SU-DHL-6 (cell line): ENCODE data around the gene DACH1.

Source experiments
- H2AFZ ChIP-seq: fragments of 200-600 bp; sonication (generic); 2 replicates; pipeline ENCODE4 v1.6.1; 2014; ENCODE audit warnings: low read depth, mild to moderate bottlenecking, moderate library complexity, mixed read lengths, antibody characterized with exemption, low read length; ENCODE audit not compliant: severe bottlenecking
- H3F3A ChIP-seq: fragments of 200-600 bp; shearing (Covaris generic); 2 replicates; pipeline ENCODE4 v1.6.0; 2016; ENCODE audit warnings: antibody characterized with exemption, mild to moderate bottlenecking; ENCODE audit not compliant: insufficient read depth
- H3K27ac ChIP-seq: fragments of 200-600 bp; sonication (generic); 2 replicates; pipeline ENCODE4 v1.5.1; 2016; ENCODE audit warnings: low read depth, mild to moderate bottlenecking, low read length, moderate library complexity, mixed read lengths
- H3K27me3 ChIP-seq: fragments of 200-600 bp; sonication (generic), shearing (Covaris generic); 2 replicates; pipeline ENCODE4 v1.6.0; 2014; ENCODE audit warnings: mild to moderate bottlenecking, low read length
- H3K36me3 ChIP-seq: fragments of 200-600 bp; sonication (generic); 2 replicates; pipeline ENCODE4 v1.6.1; 2014; ENCODE audit warnings: mild to moderate bottlenecking, low read length, mixed read lengths
- H3K4me2 ChIP-seq: fragments of 300-600, 200-600 bp; shearing (Covaris generic), sonication (generic); 2 replicates; pipeline ENCODE4 v1.6.0; 2014; ENCODE audit warnings: low read length, low read depth, mild to moderate bottlenecking; ENCODE audit not compliant: poor library complexity, severe bottlenecking
- H3K4me3 ChIP-seq: fragments of 200-600 bp; sonication (generic); 2 replicates; pipeline ENCODE4 v1.5.1; 2014; ENCODE audit warnings: antibody characterized with exemption, low read length, mild to moderate bottlenecking, mixed read lengths; ENCODE audit not compliant: insufficient read depth, poor library complexity, severe bottlenecking
- H3K79me2 ChIP-seq: fragments of 200-600 bp; sonication (generic); 2 replicates; pipeline ENCODE4 v1.6.1; 2014; ENCODE audit warnings: mild to moderate bottlenecking, low read length, moderate library complexity; ENCODE audit not compliant: insufficient read depth
- H3K9ac ChIP-seq: fragments of 200-600 bp; sonication (generic); 2 replicates; pipeline ENCODE4 v1.7.0; 2014; ENCODE audit warnings: mild to moderate bottlenecking, low read length
- H3K9me2 ChIP-seq: fragments of 200-600 bp; sonication (generic); replicated peaks from 2 replicates; pipeline ENCODE4 v1.6.1; 2014; ENCODE audit warnings: low read length; ENCODE audit not compliant: insufficient read depth
- H3K9me3 ChIP-seq: fragments of 200-600 bp; sonication (generic); 2 replicates; pipeline ENCODE4 v1.6.1; 2014; ENCODE audit warnings: low read length, mixed read lengths; ENCODE audit not compliant: insufficient read depth
- H4K20me1 ChIP-seq: fragments of 200-600 bp; sonication (generic); 2 replicates; pipeline ENCODE4 v1.6.1; 2014; ENCODE audit warnings: low read depth, mild to moderate bottlenecking, antibody characterized with exemption, low read length, moderate library complexity, mixed read lengths
- EZH2phosphoT487 ChIP-seq: fragments of 200-600 bp; sonication (generic), shearing (Covaris generic); conservative IDR thresholded peaks from 2 replicates; pipeline ENCODE4 v1.6.1; 2018; ENCODE audit warnings: mild to moderate bottlenecking, antibody characterized with exemption, low read length, moderate library complexity, mixed read lengths
- TF ChIP-seq, protein P1 (sequence below): fragments of 200-600 bp; sonication (generic); IDR thresholded peaks from one replicate; pipeline ENCODE4 v1.5.1; 2017; ENCODE audit warnings: antibody characterized with exemption, mild to moderate bottlenecking, low read length, moderate library complexity; ENCODE audit not compliant: insufficient read depth, poor library complexity, severe bottlenecking

The DACH1 gene

DNA sequence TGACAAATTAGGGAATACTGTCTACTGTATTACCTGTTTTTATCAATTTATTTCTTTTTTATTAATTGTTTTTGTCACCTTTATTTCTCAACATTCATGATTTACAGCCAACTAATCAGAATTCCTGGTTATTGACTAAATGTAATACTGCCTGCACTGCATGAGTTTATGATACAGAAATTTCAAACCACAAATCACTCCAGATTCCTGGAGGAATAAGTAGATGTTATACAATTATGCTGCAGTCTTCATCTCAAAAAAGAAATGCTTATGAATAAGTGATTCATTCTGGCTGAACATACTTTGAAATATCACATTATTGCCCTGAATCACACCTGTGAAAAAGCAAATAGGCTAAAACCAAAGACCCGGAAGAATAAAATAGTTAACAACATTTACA is 249.7 kb downstream of the DACH1 start:
- Histone ChIP-seq H3K27ac (no peak overlapping the region), H2AFZ (no peak overlapping the region), H3K4me2 (no peak overlapping the region), H3K9me2 (no peaks in the 10 kb centered on the region), H3K4me3 (no peak overlapping the region), H4K20me1 (no peaks in the 10 kb centered on the region), H3K9ac (no peak overlapping the region), H3K36me3 (no peaks in the 10 kb centered on the region), H3K27me3 (no peaks in the 10 kb centered on the region), H3K79me2 (no peaks in the 10 kb centered on the region), H3K9me3 (no peaks in the 10 kb centered on the region), H3F3A (no peaks in the 10 kb centered on the region)
- TF ChIP-seq EZH2phosphoT487: no peak
- TF ChIP-seq, protein P1, sequence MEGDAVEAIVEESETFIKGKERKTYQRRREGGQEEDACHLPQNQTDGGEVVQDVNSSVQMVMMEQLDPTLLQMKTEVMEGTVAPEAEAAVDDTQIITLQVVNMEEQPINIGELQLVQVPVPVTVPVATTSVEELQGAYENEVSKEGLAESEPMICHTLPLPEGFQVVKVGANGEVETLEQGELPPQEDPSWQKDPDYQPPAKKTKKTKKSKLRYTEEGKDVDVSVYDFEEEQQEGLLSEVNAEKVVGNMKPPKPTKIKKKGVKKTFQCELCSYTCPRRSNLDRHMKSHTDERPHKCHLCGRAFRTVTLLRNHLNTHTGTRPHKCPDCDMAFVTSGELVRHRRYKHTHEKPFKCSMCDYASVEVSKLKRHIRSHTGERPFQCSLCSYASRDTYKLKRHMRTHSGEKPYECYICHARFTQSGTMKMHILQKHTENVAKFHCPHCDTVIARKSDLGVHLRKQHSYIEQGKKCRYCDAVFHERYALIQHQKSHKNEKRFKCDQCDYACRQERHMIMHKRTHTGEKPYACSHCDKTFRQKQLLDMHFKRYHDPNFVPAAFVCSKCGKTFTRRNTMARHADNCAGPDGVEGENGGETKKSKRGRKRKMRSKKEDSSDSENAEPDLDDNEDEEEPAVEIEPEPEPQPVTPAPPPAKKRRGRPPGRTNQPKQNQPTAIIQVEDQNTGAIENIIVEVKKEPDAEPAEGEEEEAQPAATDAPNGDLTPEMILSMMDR: no peak

DNA sequence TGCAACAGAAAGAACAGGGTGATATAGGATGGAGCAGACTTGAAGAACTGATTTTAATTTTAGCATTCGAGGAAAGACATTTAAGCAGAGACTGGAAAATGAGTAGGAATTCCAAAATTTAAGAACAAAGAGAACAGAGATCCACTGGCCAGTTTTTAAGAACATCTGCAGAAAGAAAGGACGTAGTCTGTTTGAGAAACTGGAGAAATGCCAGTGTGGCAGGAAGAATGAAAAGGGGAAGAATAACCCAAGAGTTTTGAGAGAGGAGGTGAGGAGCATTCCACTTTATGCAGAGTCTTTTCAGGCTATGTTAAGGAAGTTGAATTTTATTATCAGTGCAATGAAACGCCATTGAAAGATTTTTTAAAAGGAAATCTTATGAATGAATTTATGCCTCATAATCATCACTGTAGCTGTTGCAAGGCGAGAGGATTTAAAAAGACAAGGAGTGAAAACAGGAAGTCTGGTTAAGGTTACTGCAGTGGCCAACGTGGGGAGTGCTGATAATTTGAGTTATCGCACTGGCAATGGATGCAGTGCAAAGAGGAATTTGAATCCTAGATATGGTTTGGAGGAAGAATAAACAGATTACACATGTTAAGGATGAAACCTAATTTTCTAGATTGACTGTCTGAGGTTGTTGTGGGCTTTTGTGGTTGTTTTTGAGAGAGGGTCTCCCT is 253.8 kb downstream of the DACH1 start:
- H3K36me3 ChIP-seq: no peaks in the 10 kb centered on the region
- H3K27me3 ChIP-seq: no peaks in the 10 kb centered on the region
- H3K4me2 ChIP-seq: no peak overlapping the region
- no peaks in the 10 kb centered on the region for H3K79me2 ChIP-seq
- H3K9ac ChIP-seq: no peak overlapping the region
- no peak overlapping the region for H3K4me3 ChIP-seq
- H3K9me2 ChIP-seq: no peaks in the 10 kb centered on the region
- H4K20me1 ChIP-seq: no peaks in the 10 kb centered on the region
- TF ChIP-seq, protein P1: no peak
- no peak for TF ChIP-seq EZH2phosphoT487
- no peak overlapping the region for H3K27ac ChIP-seq
- no peaks in the 10 kb centered on the region for H3K9me3 ChIP-seq
- no peaks in the 10 kb centered on the region for H3F3A ChIP-seq
- H2AFZ ChIP-seq: no peak overlapping the region

DNA sequence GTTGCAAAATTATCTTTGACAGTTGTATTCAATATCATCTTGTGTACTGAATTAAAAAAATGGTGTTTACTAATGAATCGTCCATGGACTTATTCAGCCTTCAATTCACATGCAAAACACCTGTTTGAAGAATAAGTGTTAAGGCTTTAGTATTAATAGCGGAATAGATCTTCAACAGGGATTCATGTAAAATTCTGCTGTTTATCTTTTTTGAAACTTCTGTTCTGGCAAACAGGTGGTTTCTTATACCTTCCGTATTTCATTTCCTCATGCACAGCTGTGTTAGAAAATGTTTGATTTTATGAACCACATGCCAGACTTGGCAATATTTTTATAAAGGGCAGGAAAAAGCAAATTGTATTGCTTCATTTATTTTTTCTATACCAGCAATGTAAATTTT is 255.7 kb downstream of the DACH1 start:
- H3K79me2 ChIP-seq: no peaks in the 10 kb centered on the region
- TF ChIP-seq, protein P1: no peak
- no peak for TF ChIP-seq EZH2phosphoT487

DNA sequence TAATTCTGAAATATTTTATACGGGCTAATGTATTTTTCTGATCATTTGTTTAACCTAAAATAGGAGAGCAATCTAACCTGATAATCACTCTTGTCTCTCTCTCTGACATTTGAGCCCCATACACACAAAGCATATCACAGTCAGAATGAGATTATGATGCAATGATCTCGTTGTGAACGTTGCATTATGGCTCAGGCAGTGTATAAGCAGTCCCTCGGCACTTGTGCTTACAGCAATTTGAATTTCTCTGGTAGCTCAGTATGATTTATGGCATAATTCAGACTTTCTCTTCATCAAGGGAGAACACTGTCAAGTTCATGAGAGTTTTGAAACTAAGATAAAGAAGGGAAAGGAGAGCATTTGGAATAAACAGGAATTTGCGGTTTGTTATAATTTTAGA is 256.1 kb downstream of the DACH1 start:
- Histone ChIP-seq H3K9me3 (no peaks in the 10 kb centered on the region), H3K4me2 (no peak overlapping the region), H2AFZ (no peak overlapping the region), H3K9ac (no peak overlapping the region), H3K27ac (no peak overlapping the region), H3F3A (no peaks in the 10 kb centered on the region), H3K9me2 (no peaks in the 10 kb centered on the region), H3K36me3 (no peaks in the 10 kb centered on the region), H3K27me3 (no peaks in the 10 kb centered on the region), H3K4me3 (no peak overlapping the region), H3K79me2 (no peaks in the 10 kb centered on the region), H4K20me1 (no peaks in the 10 kb centered on the region)
- TF ChIP-seq, protein P1: no peak
- TF ChIP-seq EZH2phosphoT487: no peak

More for the DNA sequence above, 255.7 kb downstream of the DACH1 start:
- Histone ChIP-seq H4K20me1 (no peaks in the 10 kb centered on the region), H3K9me2 (no peaks in the 10 kb centered on the region), H3K4me3 (no peak overlapping the region), H3K27me3 (no peaks in the 10 kb centered on the region), H3K36me3 (no peaks in the 10 kb centered on the region), H3K9me3 (no peaks in the 10 kb centered on the region), H3K9ac (no peak overlapping the region), H2AFZ (no peak overlapping the region), H3F3A (no peaks in the 10 kb centered on the region), H3K27ac (no peak overlapping the region), H3K4me2 (no peak overlapping the region)
